GM19372 (cell line): ENCODE data around the gene STIL.

ENCODE experiments used
- ATAC-seq: cut with Tn5 transposase; IDR thresholded peaks from one replicate; pipeline ENCODE4 v1.9.1; 2021; ENCODE audit warnings: mild to moderate bottlenecking, low read depth, moderate library complexity; ENCODE audit not compliant: unreplicated experiment

The STIL gene

GRCh38 chr1:47238935-47239592 lies 74.9 kb downstream of the STIL start:
- no peak for ATAC-seq

DNA sequence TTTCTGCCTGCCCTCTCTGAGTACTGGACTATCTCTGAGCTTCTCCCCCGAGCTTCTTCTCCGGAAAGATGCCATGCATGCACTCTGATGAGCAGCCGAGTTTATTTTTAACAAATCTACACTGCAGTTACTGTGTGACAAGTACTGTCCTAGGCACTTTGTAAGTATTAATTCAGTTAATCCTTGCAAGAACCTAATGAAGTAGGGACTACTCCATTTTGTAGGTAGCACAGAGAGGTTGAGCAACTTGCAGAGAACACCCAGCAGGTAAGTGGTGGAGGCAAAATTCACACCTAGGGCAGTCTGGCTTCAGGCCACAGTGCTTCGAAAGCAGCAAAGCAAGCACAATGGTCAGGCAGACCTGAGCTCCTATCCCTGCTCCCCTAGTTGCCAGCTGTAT lies 78.1 kb downstream of the STIL start:
- ATAC-seq, result no peak

DNA sequence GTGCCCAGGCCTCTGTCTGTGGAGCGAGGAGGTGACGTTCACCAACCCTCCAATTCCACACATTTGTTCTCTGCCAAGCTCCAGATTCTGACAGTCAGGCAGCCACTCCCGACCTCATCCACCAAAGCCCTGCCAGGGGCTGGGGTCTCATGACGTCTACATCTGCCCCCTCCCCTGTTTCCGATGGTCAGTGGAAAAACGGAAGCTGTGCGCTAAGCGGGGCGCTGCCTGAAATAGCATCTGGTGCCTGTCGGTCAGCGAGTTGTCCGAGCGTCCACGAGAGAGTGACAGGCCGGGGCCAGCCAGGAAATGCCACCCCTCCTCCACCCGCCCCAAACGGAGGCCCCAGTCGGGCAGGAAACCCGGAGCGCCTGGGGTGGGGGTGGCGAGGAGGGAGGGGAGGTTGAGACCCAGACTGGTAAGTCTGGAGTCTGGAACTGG lies 78.7 kb downstream of the STIL start:
- ATAC-seq, result no peak

- ATAC-seq, result no peak
Measured at GRCh38 chr1:47233186-47233585, 80.8 kb downstream of the STIL start.

- no peak for ATAC-seq
Measured at GRCh38 chr1:47232187-47232874, 81.6 kb downstream of the STIL start, which contains the start of gene TAL1. Gene TAL1 (minus strand): TSS chr1:47232225. CDS start chr1:47225888, 6,337 bp downstream.

DNA sequence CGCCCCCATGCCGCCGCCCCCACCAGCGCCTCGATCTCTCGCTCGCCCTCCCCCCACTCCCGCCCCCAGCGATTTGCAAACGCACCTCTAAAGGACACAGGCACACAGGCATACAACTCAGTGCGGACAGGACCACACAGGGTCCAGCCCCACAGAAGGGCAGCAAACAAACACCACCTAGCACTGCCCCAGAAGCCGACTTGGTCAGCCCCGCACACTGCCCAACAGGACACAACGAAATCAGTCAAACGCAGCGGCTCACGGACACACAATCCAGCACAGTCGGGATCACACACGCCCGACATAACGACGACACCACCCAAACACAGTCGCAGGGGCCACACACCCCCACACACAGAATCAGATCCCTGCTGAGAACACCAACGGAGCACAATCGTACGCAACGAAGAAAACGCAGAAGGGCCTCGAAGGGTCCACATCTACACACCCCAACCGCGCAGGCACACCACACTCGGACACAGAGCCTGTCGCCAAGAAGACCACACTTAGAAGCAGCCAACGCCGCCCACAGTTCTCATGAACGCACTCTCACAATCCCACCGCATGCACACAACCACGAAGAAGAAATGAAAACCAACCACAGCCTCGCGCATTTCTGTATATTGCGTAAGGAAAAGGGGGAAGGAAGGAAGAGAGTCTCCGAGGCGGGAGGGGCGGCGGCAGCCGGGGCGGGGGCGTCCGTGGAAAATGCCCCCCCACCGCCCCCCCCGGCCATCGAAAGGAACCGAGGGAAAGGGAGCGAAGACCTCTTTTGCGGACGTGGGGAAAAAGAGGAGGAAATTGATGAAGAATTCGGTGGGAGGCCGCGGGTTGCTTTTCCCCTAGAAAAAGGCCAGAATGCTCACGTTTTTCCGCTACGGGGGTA lies 82.4 kb downstream of the STIL start:
- no peak for ATAC-seq

GRCh38 chr1:47230692-47231300 lies 83.2 kb downstream of the STIL start:
- ATAC-seq, result no peak

DNA sequence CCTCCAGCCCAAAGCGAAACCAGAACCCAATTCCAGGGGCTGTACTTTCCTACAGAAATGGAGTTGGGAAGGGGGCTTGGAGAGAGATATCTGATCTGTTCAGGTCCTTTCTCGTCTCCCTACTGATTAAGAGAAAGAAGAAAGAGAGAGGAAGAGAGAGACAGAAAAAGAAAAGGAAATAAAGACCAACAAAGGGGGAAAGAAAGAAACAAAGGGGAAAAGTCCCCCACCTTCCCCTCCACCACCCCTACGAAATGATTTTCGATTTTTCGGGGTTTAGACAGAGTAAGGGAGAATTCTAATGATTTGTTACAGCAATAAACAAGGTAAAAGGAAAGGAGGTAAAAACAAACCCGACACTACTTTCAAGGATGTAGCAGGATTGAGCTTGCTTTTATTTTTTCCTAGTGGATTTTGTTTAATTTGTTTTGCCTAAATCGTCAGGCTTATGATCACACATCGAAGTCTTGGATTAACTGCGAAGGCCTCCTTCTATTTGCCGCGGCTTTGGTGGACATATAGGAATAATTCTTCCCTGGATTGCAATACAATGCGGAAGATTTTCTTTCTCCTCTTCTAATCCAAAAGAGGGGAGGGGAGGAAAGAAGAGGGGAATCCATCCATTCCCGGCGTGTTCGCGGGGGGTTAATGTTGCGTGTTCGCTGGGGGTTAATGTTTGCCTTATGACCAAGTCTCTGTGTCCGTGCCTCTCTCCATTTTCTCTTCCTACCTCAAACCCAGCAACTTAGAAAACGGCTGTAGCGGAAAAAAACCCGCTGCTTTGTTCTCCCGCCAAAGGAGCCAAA lies 83.9 kb downstream of the STIL start:
- ATAC-seq, result no peak

DNA sequence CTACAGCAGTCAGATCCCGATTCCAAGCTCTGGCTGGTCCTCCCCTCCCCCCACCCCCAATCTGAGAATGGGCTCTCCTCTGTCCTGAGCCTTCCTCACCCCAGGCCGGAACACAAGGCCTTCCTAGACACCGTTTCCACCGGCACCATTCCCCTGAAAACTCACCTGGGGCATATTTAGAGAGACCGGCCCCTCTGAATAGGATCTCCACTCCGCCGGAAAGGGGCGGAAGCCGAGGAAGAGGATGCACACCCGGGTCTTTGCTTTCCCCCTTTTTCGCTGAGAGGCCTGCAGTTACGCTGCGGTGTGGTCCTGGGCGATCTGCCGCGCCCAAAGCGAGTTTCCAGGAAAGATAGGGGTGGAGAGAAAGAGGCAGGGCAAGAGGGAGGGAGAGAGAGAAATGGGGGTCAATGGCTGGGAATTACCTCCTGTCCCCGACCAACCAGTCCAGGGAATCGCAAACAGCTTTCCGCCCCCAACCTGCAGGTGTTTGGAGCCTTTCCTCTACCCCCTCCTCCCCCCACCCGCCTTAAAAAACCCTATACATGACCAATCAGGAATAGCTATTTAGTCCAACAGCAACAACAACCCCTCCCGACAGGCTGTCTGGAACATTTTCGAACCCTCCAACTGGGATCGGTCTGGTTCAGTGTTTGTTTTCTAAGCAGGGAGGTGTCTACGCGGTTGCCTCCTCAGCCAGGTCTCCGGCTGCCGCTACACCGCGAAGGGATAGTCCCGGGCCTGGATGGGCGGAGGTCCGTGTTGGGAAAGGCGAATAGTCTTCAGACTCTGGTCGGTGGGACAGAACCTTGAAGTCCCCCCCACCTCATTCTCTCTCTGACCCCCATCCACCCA lies 84.7 kb downstream of the STIL start:
- ATAC-seq, result no peak

DNA sequence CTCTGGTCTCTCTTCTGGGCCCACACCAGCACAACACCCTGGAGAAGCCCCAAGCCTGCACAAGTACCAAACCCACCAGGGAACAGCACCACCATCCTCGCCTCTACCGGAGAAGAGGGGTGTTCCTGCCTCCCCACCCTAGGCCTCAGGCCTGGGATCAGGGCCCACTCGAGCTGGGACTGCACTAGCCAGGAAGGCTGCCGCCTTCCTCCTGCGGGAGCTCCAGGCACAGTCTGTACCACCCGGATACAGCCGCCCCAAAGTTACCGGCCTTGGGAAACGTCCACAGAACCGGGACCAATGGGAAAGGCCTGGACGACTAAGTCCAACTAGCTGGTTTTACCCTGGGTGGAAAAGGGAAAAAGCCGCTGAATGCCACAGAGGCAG lies 85.3 kb downstream of the STIL start:
- ATAC-seq, result no peak

DNA sequence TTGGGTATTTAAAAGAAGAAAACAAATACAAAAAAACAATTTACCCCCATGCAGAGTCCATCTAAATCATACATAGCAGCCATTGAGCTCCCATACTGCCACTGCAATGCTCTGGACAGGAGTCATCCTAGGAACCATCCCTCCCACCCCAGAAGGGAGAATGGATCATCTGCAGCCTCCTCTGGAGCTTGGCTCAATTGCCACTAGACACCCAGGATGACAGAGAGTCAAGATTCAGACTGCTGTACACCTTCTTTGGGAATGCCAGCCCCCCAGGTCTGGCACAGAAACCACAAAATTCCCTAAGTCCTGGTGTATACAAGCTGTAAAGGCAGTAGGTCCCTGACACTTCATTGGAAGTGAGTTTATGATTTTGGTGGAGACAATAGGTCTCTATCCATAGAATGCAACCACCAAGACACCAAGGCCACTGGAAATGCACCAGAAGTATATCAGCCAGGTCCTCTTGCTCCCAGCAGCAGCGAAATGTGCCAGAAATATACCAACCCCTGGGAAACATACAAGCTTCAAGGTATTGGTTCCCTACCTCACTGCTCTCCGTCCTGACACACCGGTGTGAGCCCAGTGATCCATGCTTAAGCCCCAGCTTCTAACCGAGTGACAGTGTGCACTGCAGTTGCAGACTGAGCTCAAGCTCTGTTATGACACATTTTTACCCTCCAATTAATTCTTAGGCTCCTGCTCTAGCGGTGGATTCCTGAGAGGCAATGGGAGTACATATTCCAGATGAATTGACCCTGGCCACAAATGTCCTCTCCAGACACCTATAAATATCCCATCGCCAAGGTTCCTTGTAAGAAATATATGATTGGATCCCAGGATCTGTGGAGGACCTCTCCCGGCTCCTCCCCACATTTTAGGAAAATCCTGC lies 86.4 kb downstream of the STIL start:
- ATAC-seq, result no peak

DNA sequence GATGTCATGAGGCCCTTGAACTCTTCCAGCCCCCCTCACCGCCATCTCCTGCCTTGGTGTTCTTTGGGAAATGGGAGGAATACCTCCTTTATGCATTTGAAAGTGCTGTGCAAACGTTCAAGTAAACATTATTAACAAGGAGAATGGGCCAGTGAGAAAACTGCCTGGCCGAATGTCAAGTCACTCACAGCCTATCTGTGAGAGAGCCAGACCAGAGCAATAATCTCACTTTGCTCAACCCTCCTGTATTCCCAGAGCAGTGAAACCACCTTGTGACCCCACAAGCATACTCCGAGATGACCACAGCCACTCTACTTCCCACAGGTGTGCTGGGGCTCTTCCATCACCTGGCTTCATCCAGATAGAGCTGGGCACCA lies 87.1 kb downstream of the STIL start:
- no peak for ATAC-seq

DNA sequence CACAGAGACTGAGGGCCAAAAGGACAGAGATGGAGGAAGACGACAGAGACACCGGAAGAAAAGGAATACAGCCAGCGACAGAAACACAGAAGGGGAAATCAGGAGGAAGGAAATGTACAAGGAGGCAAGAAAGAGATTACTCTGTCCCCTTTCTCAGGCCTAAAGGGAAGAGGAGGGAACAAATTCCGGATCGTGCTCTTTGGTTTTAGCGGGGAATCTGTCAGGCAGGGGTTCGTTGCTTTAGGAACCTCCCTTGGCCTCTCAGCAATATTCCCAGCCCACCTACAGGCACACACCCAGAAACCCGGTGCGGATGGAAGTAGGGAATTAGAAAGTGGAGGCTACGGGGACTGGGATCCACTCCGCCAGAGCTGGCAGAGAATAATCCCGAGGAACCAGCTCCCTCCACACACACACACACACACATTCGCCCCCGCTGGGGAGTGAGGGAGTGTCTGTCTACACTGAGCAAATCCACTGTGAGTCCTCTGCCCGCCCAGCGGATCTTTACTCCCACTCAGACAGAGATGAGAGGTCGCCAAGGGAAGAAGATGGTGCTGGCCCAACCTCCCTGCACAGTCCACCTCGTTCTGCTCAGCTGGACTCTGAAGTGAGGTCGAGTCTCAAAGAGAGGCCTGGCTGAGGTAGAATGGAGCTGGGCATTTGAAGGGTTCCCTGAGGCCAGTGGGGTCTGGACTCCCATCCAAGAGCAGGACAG lies 87.7 kb downstream of the STIL start:
- no peak for ATAC-seq

DNA sequence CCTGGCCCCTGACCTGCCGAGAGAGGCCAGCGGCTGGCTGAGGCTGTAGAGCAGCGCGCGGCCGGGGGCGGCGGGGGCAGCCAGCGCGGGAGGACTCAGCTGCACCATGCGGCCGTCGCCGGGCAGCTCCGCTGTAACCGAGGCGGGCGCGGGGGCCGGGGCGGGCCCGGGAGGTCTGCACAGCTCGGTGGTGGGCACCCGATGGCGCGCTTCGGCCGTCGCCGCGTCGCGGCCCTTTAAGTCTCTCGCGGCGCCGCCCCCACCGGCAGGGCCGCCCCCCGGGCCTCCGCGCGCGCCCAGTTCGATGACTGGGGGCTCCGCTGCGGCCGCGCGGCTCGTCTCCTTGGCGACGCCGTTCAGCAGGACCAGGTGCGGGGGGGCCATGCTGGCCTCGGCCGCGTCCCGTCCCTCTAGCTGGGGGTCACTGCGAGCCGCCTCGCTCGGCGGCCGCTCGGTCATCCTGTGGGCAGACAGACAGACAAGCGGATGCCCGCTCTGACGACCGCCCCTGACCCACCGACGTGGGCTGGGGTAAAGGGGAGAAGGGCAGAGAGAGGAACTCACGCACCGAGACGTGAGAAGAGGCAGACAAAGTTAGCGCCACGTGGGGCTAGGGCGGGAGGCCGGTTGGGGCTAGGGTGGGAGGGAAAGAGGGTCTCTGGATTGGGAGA lies 88.4 kb downstream of the STIL start:
- no peak for ATAC-seq

GRCh38 chr1:47224676-47225399 lies 89.1 kb downstream of the STIL start:
- ATAC-seq, result no peak

GRCh38 chr1:47223921-47224675 lies 89.8 kb downstream of the STIL start:
- no peak for ATAC-seq
